GM12878 (cell line): ENCODE results near the gene NFE2. TPM values are rescaled to one million over a fixed set of nuclear protein-coding genes. Genes with fewer than 3 reads are reported as not detected.

Experiments used
- BHLHE40 ChIP-seq, 2 experiments: fragments of 450-650 bp in 1 of 2; IDR thresholded peaks; 2 replicates each; pipeline ENCODE4 v1.6.1; 2011 to 2017; ENCODE audit warnings: low read depth in 2 of 2, borderline replicate concordance in 1 of 2, improper control_type of control experiment in 1 of 2, low read length in 1 of 2, mild to moderate bottlenecking in 1 of 2
- BMI1 ChIP-seq: fragments of 450-650 bp; IDR thresholded peaks from 2 replicates; pipeline ENCODE4 v1.6.1; 2016; ENCODE audit warnings: mild to moderate bottlenecking, moderate library complexity, borderline replicate concordance
- BRCA1 ChIP-seq: IDR thresholded peaks from 2 replicates; pipeline ENCODE4 v1.6.1; 2011; ENCODE audit warnings: low read depth, low read length, improper control_type of control experiment
- CBX3 ChIP-seq: fragments of 200-600 bp; sonication (generic); IDR thresholded peaks from 2 replicates; pipeline ENCODE4 v1.6.1; 2016; ENCODE audit warnings: low read depth, borderline replicate concordance
- CBX5 ChIP-seq: sonication (generic); IDR thresholded peaks from 2 replicates; pipeline ENCODE4 v1.6.1; 2016; ENCODE audit warnings: low read depth, moderate library complexity, mild to moderate bottlenecking, inconsistent platforms
- HDGF ChIP-seq: fragments of 450-650 bp; IDR thresholded peaks from 2 replicates; pipeline ENCODE4 v1.6.1; 2016; ENCODE audit warnings: antibody characterized with exemption
- NR2C1 ChIP-seq: fragments of 450-650 bp; IDR thresholded peaks from 2 replicates; pipeline ENCODE4 v1.6.1; 2017; ENCODE audit warnings: antibody characterized with exemption, mild to moderate bottlenecking, moderate library complexity
- RAD51 ChIP-seq: fragments of 450-650 bp; IDR thresholded peaks from 2 replicates; pipeline ENCODE4 v1.6.1; 2016; ENCODE audit warnings: moderate library complexity, mild to moderate bottlenecking, inconsistent platforms
- RELA ChIP-seq: fragments of 450-650 bp; IDR thresholded peaks from 2 replicates; pipeline ENCODE4 v1.8.0; 2014; ENCODE audit warnings: borderline replicate concordance; ENCODE audit not compliant: partially characterized antibody
- SIN3A ChIP-seq: IDR thresholded peaks from 2 replicates; pipeline ENCODE4 v1.6.1; 2012; ENCODE audit warnings: low read depth, low read length, improper control_type of control experiment
- SREBF2 ChIP-seq: IDR thresholded peaks from 2 replicates; pipeline ENCODE4 v1.6.1; 2012; ENCODE audit warnings: mild to moderate bottlenecking, low read length
- STAT1 ChIP-seq: fragments of 450-650 bp; conservative IDR thresholded peaks from 2 replicates; pipeline ENCODE4 v1.6.1; 2014; ENCODE audit warnings: antibody characterized with exemption, mild to moderate bottlenecking
- TAF1 ChIP-seq: IDR thresholded peaks from 2 replicates; pipeline ENCODE4 v1.6.1; 2011; ENCODE audit warnings: mild to moderate bottlenecking, low read depth, low read length, borderline replicate concordance
- TCF3 ChIP-seq: IDR thresholded peaks from 2 replicates; pipeline ENCODE4 v1.6.1; 2012; ENCODE audit warnings: low read depth, mild to moderate bottlenecking, low read length, borderline replicate concordance; ENCODE audit not compliant: insufficient read depth
- WRNIP1 ChIP-seq: IDR thresholded peaks from 2 replicates; pipeline ENCODE4 v1.6.1; 2011; ENCODE audit warnings: low read depth, low read length, improper control_type of control experiment, borderline replicate concordance
- polyA plus RNA-seq, 11 experiments: library from polyadenylated mRNA; depleted of rRNA in 4 of 11; unstranded in 6 of 11; stranded (reverse) in 5 of 11; fragments of >200 nt; fragmentation: Nextera tagmentation in 4 of 11; fragmentation: Illumina TruSeq in 1 of 11; extraction: Ambion mirVana in 4 of 11; extraction: Trizol in 1 of 11; gene quantifications; 1 replicate in 1 of 11; 2 replicates in 10 of 11; pipeline versions ENCODE4 v1.2.1 to v1.2.3, GENCODE V29; 2011 to 2016; ENCODE audit warnings: inconsistent platforms in 2 of 11, missing spikeins in 2 of 11, low read depth in 1 of 11
- total RNA-seq, 4 experiments: library from RNA; depleted of rRNA in 3 of 4; stranded (reverse); fragments of >200 nt in 3 of 4; fragmentation: Illumina TruSeq in 1 of 4; extraction: Trizol in 1 of 4; gene quantifications; 2 replicates each; pipeline versions ENCODE4 v1.2.1 to v1.2.3, GENCODE V29; 2013 to 2021
- TF ChIP-seq, protein P1 (sequence below): fragments of 450-650 bp; IDR thresholded peaks from 2 replicates; pipeline ENCODE4 v1.6.1; 2017; ENCODE audit warnings: mild to moderate bottlenecking, moderate library complexity
- TF ChIP-seq, protein P2 (sequence below): fragments of 450-650 bp; IDR thresholded peaks from 2 replicates; pipeline ENCODE4 v1.6.1; 2018; ENCODE audit warnings: borderline replicate concordance, mild to moderate bottlenecking; ENCODE audit not compliant: partially characterized antibody
- TF ChIP-seq, protein P3 (sequence below): fragments of 450-650 bp; IDR thresholded peaks from 2 replicates; pipeline ENCODE4 v1.6.1; 2017; ENCODE audit warnings: mild to moderate bottlenecking
- TF ChIP-seq, protein P4 (sequence below): fragments of 450-650 bp; conservative IDR thresholded peaks from 2 replicates; pipeline ENCODE4 v1.6.1; 2017; ENCODE audit warnings: mild to moderate bottlenecking, moderate library complexity

Gene NFE2
- total and polyA plus RNA-seq, 10 of the 15 experiments (the other 5 are each of a cell fraction or from before 2014, with no cell fraction given): 0.06 to 0.28 TPM; not detected in 8

DNA sequence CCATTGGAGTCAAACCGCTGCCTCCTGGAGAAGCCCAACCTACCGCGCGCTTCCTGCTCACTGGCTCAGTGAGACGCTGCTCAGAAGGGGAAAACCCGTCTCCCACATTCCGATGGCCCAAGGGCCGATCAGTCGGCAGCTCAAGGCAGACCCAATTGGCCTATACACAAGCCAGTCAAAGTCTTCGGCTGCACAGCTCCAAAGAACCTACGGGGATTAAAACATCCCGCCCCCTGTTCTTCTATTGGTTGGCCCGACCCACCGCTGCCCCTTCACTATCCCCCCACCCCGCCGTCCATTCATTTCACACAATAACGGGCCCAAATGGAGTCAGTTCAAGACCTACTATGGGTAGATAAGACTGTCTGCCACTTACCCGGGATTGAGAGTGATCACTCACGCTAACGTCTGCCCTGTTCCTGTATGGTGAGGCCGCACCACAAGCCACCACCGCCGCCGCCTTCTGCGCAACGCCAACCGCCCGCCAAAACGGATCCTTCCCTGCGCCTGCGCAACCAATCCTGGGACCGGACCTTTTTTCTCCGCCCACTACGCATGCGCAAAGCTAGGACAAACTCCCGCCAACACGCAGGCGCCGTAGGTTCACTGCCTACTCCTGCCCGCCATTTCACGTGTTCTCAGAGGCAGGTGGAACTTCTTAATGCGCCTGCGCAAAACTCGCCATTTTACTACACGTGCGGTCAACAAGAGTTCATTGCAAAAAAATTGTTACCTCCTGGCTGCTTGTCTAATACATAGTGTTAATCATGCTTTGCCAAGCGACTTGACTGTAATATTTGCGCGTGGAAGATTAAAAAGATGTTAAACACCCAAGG is 21.0 kb downstream of the NFE2 start, which contains the start of gene CBX5 (continued):
- TF ChIP-seq STAT1 (peak; percentile 46; the same call in 1 of the 2 replicates), RAD51 (peak; percentile 74), HDGF (peak; percentile 70; the same call in 1 of the 2 replicates), CBX3 (no peak), WRNIP1 (no peak), SIN3A (peak; percentile 78), CBX5 (no peak), TAF1 (peak; percentile 62; the same call in 1 of the 2 replicates), BMI1 (no peak; the same call in 1 of the 2 replicates), BRCA1 (no peak), RELA (peak; percentile 41), BHLHE40 (IDR thresholded peaks at IDR 0.05; ENCODE audit: borderline replicate concordance in 1 of 2, low read depth in 2 of 2, low read length in 1 of 2) (peak; percentile 92 to 95), NR2C1 (0 out of 2 replicates have a peak, but pooled peaks have one; percentile 15), SREBF2 (no peak), TCF3 (no peak)
- TF ChIP-seq, protein P1, sequence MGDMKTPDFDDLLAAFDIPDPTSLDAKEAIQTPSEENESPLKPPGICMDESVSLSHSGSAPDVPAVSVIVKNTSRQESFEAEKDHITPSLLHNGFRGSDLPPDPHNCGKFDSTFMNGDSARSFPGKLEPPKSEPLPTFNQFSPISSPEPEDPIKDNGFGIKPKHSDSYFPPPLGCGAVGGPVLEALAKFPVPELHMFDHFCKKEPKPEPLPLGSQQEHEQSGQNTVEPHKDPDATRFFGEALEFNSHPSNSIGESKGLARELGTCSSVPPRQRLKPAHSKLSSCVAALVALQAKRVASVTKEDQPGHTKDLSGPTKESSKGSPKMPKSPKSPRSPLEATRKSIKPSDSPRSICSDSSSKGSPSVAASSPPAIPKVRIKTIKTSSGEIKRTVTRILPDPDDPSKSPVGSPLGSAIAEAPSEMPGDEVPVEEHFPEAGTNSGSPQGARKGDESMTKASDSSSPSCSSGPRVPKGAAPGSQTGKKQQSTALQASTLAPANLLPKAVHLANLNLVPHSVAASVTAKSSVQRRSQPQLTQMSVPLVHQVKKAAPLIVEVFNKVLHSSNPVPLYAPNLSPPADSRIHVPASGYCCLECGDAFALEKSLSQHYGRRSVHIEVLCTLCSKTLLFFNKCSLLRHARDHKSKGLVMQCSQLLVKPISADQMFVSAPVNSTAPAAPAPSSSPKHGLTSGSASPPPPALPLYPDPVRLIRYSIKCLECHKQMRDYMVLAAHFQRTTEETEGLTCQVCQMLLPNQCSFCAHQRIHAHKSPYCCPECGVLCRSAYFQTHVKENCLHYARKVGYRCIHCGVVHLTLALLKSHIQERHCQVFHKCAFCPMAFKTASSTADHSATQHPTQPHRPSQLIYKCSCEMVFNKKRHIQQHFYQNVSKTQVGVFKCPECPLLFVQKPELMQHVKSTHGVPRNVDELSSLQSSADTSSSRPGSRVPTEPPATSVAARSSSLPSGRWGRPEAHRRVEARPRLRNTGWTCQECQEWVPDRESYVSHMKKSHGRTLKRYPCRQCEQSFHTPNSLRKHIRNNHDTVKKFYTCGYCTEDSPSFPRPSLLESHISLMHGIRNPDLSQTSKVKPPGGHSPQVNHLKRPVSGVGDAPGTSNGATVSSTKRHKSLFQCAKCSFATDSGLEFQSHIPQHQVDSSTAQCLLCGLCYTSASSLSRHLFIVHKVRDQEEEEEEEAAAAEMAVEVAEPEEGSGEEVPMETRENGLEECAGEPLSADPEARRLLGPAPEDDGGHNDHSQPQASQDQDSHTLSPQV: no peak
- TF ChIP-seq, protein P2, sequence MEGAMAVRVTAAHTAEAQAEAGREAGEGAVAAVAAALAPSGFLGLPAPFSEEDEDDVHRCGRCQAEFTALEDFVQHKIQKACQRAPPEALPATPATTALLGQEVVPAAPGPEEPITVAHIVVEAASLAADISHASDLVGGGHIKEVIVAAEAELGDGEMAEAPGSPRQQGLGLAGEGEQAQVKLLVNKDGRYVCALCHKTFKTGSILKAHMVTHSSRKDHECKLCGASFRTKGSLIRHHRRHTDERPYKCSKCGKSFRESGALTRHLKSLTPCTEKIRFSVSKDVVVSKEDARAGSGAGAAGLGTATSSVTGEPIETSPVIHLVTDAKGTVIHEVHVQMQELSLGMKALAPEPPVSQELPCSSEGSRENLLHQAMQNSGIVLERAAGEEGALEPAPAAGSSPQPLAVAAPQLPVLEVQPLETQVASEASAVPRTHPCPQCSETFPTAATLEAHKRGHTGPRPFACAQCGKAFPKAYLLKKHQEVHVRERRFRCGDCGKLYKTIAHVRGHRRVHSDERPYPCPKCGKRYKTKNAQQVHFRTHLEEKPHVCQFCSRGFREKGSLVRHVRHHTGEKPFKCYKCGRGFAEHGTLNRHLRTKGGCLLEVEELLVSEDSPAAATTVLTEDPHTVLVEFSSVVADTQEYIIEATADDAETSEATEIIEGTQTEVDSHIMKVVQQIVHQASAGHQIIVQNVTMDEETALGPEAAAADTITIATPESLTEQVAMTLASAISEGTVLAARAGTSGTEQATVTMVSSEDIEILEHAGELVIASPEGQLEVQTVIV: peak; percentile 44
- TF ChIP-seq, protein P3, sequence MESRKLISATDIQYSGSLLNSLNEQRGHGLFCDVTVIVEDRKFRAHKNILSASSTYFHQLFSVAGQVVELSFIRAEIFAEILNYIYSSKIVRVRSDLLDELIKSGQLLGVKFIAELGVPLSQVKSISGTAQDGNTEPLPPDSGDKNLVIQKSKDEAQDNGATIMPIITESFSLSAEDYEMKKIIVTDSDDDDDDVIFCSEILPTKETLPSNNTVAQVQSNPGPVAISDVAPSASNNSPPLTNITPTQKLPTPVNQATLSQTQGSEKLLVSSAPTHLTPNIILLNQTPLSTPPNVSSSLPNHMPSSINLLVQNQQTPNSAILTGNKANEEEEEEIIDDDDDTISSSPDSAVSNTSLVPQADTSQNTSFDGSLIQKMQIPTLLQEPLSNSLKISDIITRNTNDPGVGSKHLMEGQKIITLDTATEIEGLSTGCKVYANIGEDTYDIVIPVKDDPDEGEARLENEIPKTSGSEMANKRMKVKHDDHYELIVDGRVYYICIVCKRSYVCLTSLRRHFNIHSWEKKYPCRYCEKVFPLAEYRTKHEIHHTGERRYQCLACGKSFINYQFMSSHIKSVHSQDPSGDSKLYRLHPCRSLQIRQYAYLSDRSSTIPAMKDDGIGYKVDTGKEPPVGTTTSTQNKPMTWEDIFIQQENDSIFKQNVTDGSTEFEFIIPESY: no peak
- TF ChIP-seq, protein P4, sequence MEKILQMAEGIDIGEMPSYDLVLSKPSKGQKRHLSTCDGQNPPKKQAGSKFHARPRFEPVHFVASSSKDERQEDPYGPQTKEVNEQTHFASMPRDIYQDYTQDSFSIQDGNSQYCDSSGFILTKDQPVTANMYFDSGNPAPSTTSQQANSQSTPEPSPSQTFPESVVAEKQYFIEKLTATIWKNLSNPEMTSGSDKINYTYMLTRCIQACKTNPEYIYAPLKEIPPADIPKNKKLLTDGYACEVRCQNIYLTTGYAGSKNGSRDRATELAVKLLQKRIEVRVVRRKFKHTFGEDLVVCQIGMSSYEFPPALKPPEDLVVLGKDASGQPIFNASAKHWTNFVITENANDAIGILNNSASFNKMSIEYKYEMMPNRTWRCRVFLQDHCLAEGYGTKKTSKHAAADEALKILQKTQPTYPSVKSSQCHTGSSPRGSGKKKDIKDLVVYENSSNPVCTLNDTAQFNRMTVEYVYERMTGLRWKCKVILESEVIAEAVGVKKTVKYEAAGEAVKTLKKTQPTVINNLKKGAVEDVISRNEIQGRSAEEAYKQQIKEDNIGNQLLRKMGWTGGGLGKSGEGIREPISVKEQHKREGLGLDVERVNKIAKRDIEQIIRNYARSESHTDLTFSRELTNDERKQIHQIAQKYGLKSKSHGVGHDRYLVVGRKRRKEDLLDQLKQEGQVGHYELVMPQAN: 0 out of 2 replicates have a peak, but pooled peaks have one; percentile 43
